Left renal pelvis (tissue), 4 donors: Measurements from ENCODE around the gene CRELD1. TPM values are rescaled to one million over a fixed set of nuclear protein-coding genes. Genes with fewer than 3 reads are reported as not detected.

ENCODE experiments used
- DNase-seq, 4 donors: peaks; one replicate each; pipeline ENCODE4 v3.0.0-alpha.2; 2013; ENCODE audit warnings: low read depth in 4 of 4, low spot score in 3 of 4
- polyA plus RNA-seq, 4 donors: library from polyadenylated mRNA; unstranded; fragments of 120-200 nt; gene quantifications; one replicate each; pipeline ENCODE4 v1.2.1, GENCODE V29; 2013; ENCODE audit not compliant: insufficient read length in 4 of 4

Gene CRELD1
- polyA plus RNA-seq, 4 donors, result 44.9 to 77.3 (median 54.0) TPM

DNA sequence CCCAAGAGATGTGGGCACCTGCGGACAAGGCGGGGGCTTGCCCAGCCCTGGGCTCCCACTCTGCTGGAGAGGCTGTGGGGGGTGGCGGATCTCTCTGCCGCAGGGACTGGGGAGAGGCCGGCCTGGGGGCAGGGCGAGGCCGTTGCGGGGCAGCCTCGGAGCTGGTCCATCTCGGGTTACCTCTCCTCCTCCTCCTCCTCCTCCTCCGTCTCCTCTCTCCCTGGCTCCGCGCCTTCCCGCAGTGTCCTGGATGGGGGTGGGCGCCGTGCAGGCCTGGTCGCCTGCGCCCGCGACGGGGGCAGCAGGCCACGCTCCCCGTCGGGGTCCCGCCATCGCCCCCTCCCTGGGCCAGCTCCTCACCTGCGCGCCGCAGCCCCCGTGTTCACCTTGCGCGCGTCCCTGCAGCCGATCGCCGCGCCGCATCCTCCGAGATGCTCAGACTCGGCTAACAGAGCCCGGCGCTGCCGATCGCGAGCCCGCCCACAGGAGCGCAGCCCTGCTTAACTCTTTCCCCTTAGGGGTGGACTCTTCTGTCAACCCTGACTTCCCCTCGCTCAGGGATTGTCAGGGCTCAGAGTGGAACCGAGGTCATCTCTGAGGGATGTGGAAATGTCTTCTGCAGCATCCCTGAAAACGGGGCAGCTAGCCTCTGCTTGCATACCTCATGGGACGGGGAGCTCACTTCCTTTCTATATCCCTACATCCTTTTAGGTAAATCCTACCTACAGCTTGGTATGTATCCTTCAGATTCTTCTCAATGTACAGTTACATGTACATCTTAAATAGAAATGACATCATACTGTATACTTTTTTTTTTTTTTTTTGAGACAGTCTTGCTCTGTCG lies 18.6 kb downstream of the CRELD1 start, which contains the start of gene PRRT3:
Gene PRRT3 (minus strand): TSS at position 447 of the 844 bp plus-strand sequence. CDS start 2,293 bp downstream, outside the sequence.
- peak in 1 of 4 donors; percentile 26 for DNase-seq

DNA sequence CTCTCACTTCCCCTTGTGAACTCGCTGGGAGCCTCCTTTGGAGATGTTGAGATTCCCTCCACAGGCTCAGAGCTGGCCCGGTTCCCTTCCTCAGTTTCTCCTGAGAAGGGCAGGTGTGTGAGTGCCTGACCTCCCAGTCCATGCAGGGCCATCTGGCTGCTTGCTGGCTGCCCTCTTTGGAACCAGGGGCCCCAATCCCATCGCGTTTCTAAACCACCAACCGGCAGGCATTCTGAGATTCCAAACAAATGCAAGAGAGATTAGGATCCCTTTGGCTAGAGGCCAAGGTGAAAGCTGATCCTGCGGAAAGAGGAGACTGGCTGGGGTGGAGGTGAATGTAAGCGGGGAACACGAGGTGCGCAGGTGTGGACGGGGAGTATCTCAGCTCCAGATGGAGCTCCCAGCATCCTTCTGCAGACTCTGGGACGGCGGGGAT lies 21.5 kb downstream of the CRELD1 start:
- DNase-seq, result peak in 2 of 4 donors; percentile 10 to 36

DNA sequence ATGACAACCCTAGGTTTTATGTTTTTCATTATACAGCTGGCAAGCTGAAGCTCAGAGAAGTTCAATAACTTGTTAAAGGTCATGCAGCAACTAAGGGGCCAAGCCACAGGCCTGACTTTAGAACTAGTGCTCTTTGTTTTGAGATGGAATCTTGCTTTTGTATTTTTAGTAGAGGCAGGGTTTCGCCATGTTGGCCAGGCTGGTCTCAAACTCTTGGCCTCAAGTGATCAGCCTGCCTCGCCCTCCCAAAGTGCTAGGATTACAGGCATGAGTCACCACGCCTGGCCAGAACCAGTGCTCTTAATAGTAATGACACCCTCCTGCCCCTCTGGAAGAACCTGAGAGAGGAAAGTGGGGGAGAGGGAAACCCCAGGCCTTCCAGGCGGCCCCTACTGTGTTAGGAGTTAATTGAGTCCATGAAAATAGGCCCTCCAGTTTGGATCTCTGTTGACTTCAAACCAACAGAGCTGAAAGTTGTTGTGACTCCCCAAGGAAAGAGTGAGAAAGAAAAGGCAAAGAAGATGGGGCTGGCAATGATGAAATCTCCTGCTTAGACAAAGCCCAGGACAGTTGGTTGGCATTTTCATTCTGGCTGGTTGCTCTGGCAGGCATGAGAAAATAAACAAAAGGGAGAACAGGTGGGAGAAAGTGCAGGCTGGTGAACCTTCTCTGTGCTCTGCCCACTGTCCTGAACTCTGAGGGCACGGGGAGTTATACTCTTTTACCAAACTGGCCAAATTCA lies 22.1 kb downstream of the CRELD1 start:
- no peak for DNase-seq

DNA sequence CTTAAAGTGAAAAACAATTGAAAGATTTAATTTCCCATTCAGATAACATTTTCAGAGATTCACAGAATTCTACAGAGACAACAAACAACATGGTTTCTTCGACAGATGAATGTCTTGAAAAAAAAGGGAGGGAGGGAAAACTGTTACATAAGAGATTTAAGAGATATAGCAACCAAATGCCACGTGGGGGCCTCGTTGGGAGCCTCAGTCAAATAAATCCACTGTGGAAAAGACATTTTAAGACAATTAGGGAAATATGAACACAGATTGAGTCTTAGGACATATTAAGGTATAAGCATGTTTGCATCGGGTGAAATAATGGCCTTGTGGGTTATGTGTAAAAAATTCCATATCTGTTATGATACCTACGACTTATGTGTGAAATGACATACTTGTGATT lies 23.6 kb downstream of the CRELD1 start:
- DNase-seq, result no peak

DNA sequence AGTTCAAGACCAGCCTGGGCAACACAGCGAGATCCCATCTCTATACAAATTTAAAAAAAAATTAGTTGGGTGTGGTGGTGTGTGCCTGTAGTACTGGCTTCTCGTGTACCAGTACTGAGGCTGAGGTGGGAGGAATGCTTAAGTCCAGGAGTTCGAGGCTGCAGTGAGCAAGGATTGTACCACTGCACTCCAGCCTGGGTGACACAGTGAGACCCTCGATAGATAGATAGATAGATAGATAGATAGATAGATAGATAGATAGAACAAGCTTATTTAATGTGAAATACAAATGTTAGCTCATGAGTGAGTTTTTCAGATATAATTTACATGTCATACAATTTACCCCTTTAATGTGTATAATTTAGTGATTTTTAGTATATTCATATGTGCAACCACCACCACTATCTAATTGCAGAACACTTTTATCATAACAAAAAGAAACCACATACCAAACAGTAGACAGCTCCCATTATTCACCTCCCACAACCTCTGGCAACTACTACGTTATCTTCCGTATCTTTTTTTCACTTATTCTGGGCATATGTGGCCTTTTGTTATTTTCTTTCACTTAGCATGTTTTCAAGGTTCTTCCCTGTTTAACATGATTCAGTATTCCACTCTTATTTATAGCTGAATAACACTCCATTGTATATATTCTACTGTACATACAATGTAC lies 31.7 kb downstream of the CRELD1 start:
- DNase-seq, result no peak

DNA sequence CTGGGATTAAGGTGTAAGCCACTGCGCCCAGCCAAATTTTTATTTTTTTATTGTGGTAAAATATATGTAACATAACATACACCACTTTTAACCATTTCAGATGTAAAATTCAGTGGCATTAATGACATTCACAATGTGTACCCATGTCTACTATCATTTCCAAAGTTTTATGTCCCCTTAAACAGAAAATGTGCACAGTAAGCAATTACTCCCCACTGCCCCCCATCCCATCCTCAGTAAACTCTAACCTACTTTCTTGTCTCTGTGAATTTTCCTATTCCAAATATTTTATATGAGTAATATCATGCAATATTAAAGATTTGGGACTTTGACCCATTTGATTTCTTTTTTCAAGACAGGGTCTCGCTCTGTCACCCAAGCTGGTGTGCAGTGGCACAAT lies 33.2 kb downstream of the CRELD1 start:
- DNase-seq, result no peak

DNA sequence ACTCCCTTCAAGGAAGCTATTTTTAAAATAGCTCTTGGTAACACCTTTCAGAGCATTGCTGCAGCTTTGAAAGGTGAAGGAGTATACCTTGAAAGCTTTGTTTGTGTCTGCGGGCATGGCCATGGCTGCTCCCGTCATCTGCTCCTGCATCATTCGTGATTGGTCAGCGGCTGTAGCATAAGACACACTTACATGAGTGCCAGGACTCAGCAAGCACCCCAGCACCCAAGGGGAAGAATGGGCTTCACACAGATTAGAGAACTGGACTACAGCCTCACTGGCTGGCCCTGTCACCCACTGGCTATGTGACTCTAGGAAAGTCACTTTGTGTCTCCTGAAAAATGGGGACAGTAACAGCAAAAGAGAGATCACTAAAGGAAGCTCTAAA lies 36.0 kb downstream of the CRELD1 start:
- DNase-seq, result no peak

DNA sequence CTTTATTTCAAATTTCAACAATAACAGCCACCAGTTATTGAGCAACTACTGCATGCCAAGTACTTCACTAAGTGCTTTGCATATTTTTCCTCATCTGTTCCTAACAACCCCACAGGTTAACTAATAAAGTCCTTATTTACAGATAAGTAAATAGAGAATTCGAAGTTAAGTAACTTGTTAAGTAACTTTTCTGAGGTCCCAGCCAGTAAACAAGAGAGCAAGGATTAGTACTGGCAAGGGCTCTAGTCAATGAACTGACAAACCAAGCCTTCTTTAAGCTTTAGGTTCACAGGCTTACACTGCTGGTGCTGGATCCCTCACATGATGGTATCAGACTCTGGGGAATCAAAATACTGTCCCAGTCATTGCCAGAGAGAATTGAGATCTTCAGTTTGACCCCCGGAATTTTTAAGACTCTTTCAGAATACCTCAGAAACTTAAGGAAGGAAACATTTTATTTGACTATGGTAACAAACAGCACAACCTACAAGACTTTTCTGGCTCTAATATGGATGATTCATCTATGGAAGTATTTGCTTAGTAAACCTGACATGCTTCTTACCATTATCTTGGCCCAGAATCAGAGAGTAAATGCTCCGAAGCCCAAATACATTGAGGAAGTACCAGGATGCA lies 36.5 kb downstream of the CRELD1 start:
- no peak for DNase-seq

DNA sequence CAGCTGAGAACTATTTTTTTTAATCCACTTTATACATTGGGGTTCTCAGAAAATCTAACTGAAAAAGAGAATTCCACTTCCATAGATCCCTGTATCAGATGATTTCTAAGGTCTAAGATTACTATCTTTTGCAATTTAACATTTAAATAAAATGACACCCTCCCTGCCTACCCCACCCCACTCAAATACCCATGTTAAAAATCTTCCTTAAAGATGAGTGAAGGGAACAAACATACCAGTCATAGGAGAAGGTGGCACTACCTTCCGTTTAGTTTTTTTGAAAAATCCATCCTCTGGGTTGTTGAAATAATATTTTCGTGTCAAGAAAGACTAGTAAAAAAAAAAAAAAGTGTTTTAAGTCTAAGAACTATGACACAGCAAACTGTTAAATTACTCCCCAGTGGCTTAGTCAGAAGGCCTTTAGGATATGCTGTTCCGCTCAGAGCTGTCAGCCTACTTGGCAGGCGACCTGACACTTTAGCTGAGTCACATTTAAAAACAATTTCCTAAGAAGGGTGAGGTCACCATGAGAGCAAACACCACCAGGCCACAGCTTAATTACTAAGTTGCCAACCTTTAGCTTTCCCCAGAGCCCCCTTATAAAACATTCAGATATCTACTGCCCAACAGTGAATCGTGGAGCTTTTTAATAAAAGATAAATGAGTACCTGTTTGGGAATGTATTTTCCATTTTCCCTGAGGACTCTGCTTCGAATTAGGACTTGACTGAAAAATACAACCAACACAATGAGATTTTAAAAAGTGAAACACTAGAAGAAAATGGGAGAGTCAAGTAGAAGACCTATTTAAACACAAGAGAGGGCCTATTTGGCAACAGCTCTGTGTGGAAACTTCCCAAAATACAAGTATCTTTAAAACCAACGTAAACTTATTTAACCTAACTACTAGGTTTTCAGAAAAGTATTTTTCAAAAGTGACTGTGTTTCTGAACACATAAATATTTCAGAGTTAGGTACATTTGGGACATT lies 43.4 kb downstream of the CRELD1 start:
- no peak for DNase-seq

DNA sequence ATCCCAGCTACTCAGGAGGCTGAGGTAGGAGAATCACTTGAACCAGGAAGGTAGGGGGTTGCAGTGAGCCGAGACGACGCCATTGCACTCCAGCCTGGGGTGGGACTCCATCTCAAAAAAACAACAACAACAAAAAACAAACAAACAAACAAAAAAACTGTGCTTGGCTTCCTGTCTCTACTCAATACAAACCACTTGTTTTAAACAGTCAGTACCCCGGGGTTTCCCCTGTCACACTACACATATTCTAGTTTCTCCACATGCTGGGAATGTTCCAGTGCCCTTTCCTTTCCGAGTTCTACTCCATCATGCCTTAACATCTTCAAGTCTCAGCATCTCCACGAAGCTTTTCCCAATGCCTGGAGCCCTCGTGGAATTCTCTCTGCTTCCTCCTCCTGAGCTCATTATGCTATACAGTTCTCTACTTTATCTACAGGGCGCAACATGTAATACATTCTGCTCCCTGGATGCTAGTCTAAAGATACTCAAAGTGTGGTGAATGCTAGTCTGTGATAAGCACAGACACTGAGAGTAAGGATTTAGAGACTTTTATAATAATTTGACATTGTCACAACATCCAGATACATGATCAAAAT lies 45.2 kb downstream of the CRELD1 start:
- no peak for DNase-seq

DNA sequence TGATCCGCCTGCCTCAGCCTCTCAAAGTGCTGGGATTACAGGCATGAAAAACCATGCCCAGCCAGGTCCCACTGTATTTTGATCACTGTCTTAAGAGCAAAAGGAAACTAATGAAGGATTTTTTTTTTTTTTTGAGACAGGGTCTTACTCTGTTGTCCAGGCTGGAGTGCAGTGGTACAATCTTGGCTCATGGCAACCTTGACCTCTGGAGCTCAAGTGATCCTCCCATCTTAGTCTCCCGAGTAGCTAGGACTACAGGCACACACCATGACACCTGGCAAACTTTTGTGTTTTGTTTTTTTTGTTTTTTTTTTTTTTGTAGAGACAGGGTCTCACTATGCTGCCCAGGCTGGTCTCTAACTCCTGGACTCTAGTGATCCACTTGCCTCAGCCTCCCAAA lies 46.6 kb downstream of the CRELD1 start:
- DNase-seq, result no peak

DNA sequence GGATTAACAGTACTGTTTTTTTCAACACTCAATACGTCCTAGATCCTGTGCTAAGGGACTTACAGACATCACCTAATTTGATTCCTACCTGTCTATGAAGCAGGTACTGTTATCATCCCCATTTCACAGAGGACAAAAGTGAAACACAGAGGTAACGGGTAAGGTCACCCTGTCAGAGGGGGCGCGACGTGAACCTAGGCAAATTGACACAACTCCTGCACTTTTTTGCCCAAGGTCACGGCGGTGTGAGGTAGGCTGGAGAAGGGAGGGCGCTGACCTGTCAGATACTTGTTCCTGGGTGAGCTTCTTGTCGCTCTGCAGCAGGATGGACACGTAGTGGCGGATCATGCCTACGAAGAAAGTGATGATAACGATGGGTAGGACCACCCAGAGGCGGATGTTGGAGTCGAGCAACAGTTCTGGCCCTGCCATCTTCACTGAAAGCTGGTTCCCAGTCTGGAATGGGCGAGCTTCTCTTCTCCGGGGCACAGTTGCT lies 52.6 kb downstream of the CRELD1 start:
- DNase-seq, result no peak

DNA sequence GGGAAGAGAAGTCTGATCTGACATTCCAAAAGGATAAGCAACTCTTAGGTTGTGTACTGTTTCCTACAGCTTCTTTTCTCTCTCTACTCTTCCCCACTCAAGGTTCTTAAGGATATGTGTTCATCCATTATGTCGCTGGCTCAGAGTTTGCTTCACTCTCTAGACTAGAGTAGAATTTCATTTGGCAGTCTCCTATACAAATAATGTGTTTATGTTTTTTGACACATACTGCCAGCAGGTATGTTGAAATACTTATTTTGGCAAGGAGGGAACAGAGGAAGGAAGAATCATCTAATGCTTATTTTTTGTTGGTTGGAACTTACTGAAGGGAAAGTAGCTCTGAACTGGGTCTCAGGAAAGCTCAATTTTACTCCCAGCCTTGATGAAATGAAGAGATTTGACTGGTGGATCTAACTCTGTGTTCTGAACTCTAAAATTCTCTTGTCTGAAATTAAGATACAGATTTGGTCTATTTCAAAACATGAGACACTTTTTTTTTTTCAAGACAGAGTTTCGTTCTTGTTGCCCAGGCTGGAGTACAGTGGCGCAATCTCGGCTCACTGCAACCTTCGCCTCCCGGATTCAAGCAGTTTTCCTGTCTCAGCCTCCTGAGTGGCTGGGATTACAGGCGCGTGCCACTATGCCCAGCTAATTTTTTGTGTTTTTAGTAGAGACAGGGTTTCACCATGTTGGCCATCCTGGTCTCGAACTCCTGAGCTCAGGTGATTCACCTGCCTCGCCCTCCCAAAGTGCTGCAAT lies 60.6 kb downstream of the CRELD1 start:
- no peak for DNase-seq

Other genes with a start within 250 kb of the CRELD1 start
- under 1 TPM in 2 of 4 donors, not detected in 2; 0.15 to 0.17 TPM for gene CPNE9, start 230.0 kb upstream of the CRELD1 start, polyA plus RNA-seq
- 10 to 100 TPM; 18.5 to 23.2 (median 19.0) TPM for gene BRPF1, start 202.1 kb upstream of the CRELD1 start, polyA plus RNA-seq
- 10 to 100 TPM; 32.1 to 74.8 (median 50.5) TPM for gene OGG1, start 183.9 kb upstream of the CRELD1 start, polyA plus RNA-seq
- gene CAMK1, start 163.9 kb upstream of the CRELD1 start, polyA plus RNA-seq, result 10 to 100 TPM; 17.0 to 41.1 (median 21.1) TPM
- 10 to 100 TPM; 50.5 to 79.8 (median 60.8) TPM for gene TADA3, start 141.4 kb upstream of the CRELD1 start, polyA plus RNA-seq
- gene ARPC4, start 140.8 kb upstream of the CRELD1 start, polyA plus RNA-seq, result 100 to 1,000 TPM; 103 to 150 (median 131) TPM
- gene TTLL3, start 123.6 kb upstream of the CRELD1 start, polyA plus RNA-seq, result 10 to 100 TPM; 33.3 to 93.1 (median 56.7) TPM
- 10 to 100 TPM; 20.4 to 43.0 (median 30.8) TPM for gene RPUSD3, start 89.8 kb upstream of the CRELD1 start, polyA plus RNA-seq
- under 1 TPM in 1 of 4 donors, not detected in 3; 0.37 TPM for gene CIDEC, start 53.6 kb upstream of the CRELD1 start, polyA plus RNA-seq
- 10 to 100 TPM; 31.1 to 46.2 (median 44.1) TPM for gene JAGN1, start 43.2 kb upstream of the CRELD1 start, polyA plus RNA-seq
- 10 to 100 TPM in 3 of 4 donors, 1 to 10 TPM in 1; 1.8 to 20.1 (median 14.7) TPM for gene IL17RE, start 31.0 kb upstream of the CRELD1 start, polyA plus RNA-seq
- 10 to 100 TPM; 39.0 to 44.0 (median 42.5) TPM for gene IL17RC, start 16.7 kb upstream of the CRELD1 start, polyA plus RNA-seq
- 1 to 10 TPM; 3.2 to 5.6 (median 3.6) TPM for gene PRRT3, start 18.6 kb downstream of the CRELD1 start, polyA plus RNA-seq
- 10 to 100 TPM; 65.1 to 94.4 (median 83.4) TPM for gene EMC3, start 53.0 kb downstream of the CRELD1 start, polyA plus RNA-seq
- 10 to 100 TPM; 14.6 to 22.0 (median 18.6) TPM for gene FANCD2, start 92.6 kb downstream of the CRELD1 start, polyA plus RNA-seq
- under 1 TPM in 1 of 4 donors, not detected in 3; 0.52 TPM for gene FANCD2OS, start 174.4 kb downstream of the CRELD1 start, polyA plus RNA-seq
- gene BRK1, start 181.8 kb downstream of the CRELD1 start, polyA plus RNA-seq, result 100 to 1,000 TPM; 190 to 208 (median 200) TPM
- gene VHL, start 207.9 kb downstream of the CRELD1 start, polyA plus RNA-seq, result 10 to 100 TPM; 75.8 to 85.0 (median 83.8) TPM
- under 1 TPM; 0.63 to 0.95 (median 0.73) TPM for gene IRAK2, start 231.1 kb downstream of the CRELD1 start, polyA plus RNA-seq